K562 (cell line): Measurements from ENCODE around the gene HLTF. TPM values are rescaled to one million over a fixed set of nuclear protein-coding genes. Genes with fewer than 3 reads are reported as not detected.
A peak's percentile ranks its signal among the peaks of the same experiment; 100 is the strongest.

Experiments used
- ARID2 ChIP-seq: fragments of 450-650 bp; IDR thresholded peaks from 2 replicates; pipeline ENCODE4 v1.6.1; 2017; ENCODE audit warnings: antibody characterized with exemption, mild to moderate bottlenecking
- BCL6 ChIP-seq: fragments of 250-450 bp; sonication (Bioruptor Pico); IDR thresholded peaks from 2 replicates; pipeline ENCODE4 v1.4.0; 2020
- BCOR ChIP-seq: fragments of 450-650 bp; IDR thresholded peaks from 2 replicates; pipeline ENCODE4 v1.6.1; 2016
- BRCA1 ChIP-seq, 2 experiments: fragments of 450-650 bp in 1 of 2; sonication (generic) in 1 of 2; formaldehyde crosslinking in 1 of 2; IDR thresholded peaks; 2 replicates each; pipeline versions ENCODE4 v1.5.0 to v1.6.1; 2017 to 2020; ENCODE audit warnings: mild to moderate bottlenecking in 1 of 2, missing genetic modification reagents in 1 of 2
- CHD1 ChIP-seq: fragments of 200-600 bp; sonication (generic); IDR thresholded peaks from one replicate; pipeline ENCODE4 v1.6.1; 2012; ENCODE audit warnings: mild to moderate bottlenecking, moderate library complexity, low read length, inconsistent platforms
- NR4A1 ChIP-seq, 2 experiments: fragments of 250-450 bp in 1 of 2; fragments of 450-650 bp in 1 of 2; sonication (Bioruptor Pico) in 1 of 2; IDR thresholded peaks; 2 replicates each; pipeline versions ENCODE4 v1.4.0 to v1.6.1; 2016 to 2020; ENCODE audit warnings: mild to moderate bottlenecking in 2 of 2, missing compliant biosample characterization in 1 of 2, missing genetic modification characterization in 1 of 2, moderate library complexity in 1 of 2
- PRPF4 ChIP-seq: fragments of 200-400 bp; formaldehyde crosslinking; IDR thresholded peaks from one replicate; pipeline ENCODE4 v1.6.1; 2017; ENCODE audit warnings: low read length, low read depth, mild to moderate bottlenecking; ENCODE audit not compliant: insufficient read depth, poor library complexity, severe bottlenecking
- RFX5 ChIP-seq: IDR thresholded peaks from 2 replicates; pipeline ENCODE4 v1.6.1; 2011; ENCODE audit warnings: low read depth, mild to moderate bottlenecking, improper control_type of control experiment, low read length
- UBTF ChIP-seq, 2 experiments: IDR thresholded peaks; 2 replicates each; pipeline ENCODE4 v1.6.1; 2012; ENCODE audit warnings: improper control_type of control experiment in 2 of 2, low read depth in 2 of 2, low read length in 2 of 2, borderline replicate concordance in 1 of 2
- ZNF408 ChIP-seq: fragments of 250-450 bp; sonication (Bioruptor Pico); IDR thresholded peaks from 2 replicates; pipeline ENCODE4 v1.4.0; 2020; ENCODE audit warnings: low read depth, mild to moderate bottlenecking, moderate library complexity
- ZNF695 ChIP-seq: fragments of 450-650 bp; formaldehyde crosslinking; IDR thresholded peaks from 2 replicates; pipeline ENCODE4 v1.4.0; 2020; ENCODE audit warnings: mild to moderate bottlenecking, moderate library complexity
- polyA plus RNA-seq, 8 experiments: library from polyadenylated mRNA; depleted of rRNA in 4 of 8; stranded (reverse) in 5 of 8; unstranded in 3 of 8; fragments of >200 nt; fragmentation: Nextera tagmentation in 2 of 8; fragmentation: Illumina TruSeq in 1 of 8; extraction: Ambion mirVana in 2 of 8; extraction: Trizol in 1 of 8; gene quantifications; 2 replicates each; pipeline versions ENCODE4 v1.2.1 to v1.2.3, GENCODE V29; 2011 to 2014; ENCODE audit warnings: inconsistent platforms in 1 of 8, missing spikeins in 1 of 8
- total RNA-seq, 7 experiments: library from RNA; depleted of rRNA in 6 of 7; stranded (reverse); fragments of >200 nt in 6 of 7; fragmentation: Illumina TruSeq in 2 of 7; extraction: Trizol in 2 of 7; gene quantifications; 2 replicates each; pipeline versions ENCODE4 v1.2.1 to v1.2.3, GENCODE V29; 2011 to 2021; ENCODE audit warnings: low replicate concordance in 1 of 7
- TF ChIP-seq, protein P1 (sequence below): fragments of 250-450 bp; sonication (Bioruptor Pico); IDR thresholded peaks from 2 replicates; pipeline ENCODE4 v1.5.1; 2021; ENCODE audit warnings: mild to moderate bottlenecking
- TF ChIP-seq, protein P2 (sequence below): fragments of 200-800 bp; sonication (Bioruptor generic); IDR thresholded peaks from 2 replicates; pipeline ENCODE4 v1.6.1; 2017; ENCODE audit warnings: missing genetic modification characterization, missing compliant biosample characterization
- TF ChIP-seq, protein P3 (sequence below), 2 experiments: fragments of 250-450 bp in 1 of 2; fragments of 450-650 bp in 1 of 2; sonication (Bioruptor Pico) in 1 of 2; IDR thresholded peaks; 2 replicates each; pipeline versions ENCODE4 v1.6.1 to v1.8.0; 2016 to 2021; ENCODE audit warnings: mild to moderate bottlenecking in 2 of 2, moderate library complexity in 2 of 2, missing compliant biosample characterization in 1 of 2, missing genetic modification characterization in 1 of 2
- TF ChIP-seq, protein P4 (sequence below): sonication (generic); IDR thresholded peaks from 2 replicates; pipeline ENCODE4 v1.6.1; 2016
- TF ChIP-seq, protein P5 (sequence below), 2 experiments: fragments of 450-650 bp in 1 of 2; sonication (generic) in 1 of 2; formaldehyde crosslinking in 1 of 2; IDR thresholded peaks in 1 of 2; conservative IDR thresholded peaks in 1 of 2; 2 replicates each; pipeline versions ENCODE4 v1.6.1 to v1.8.1; 2016 to 2023; ENCODE audit warnings: mild to moderate bottlenecking in 2 of 2, moderate library complexity in 2 of 2, inconsistent platforms in 1 of 2, missing genetic modification reagents in 1 of 2

The HLTF gene
- total and polyA plus RNA-seq, 9 of the 15 experiments (the other 6 are each of a cell fraction or from before 2014, with no cell fraction given) = 35.1 to 82.4 (median 50.4) TPM

GRCh38 chr3:149129326-149130205 is 43.2 kb upstream of the HLTF start, which contains the start of gene HPS3 (continued):
- TF ChIP-seq, protein P1, sequence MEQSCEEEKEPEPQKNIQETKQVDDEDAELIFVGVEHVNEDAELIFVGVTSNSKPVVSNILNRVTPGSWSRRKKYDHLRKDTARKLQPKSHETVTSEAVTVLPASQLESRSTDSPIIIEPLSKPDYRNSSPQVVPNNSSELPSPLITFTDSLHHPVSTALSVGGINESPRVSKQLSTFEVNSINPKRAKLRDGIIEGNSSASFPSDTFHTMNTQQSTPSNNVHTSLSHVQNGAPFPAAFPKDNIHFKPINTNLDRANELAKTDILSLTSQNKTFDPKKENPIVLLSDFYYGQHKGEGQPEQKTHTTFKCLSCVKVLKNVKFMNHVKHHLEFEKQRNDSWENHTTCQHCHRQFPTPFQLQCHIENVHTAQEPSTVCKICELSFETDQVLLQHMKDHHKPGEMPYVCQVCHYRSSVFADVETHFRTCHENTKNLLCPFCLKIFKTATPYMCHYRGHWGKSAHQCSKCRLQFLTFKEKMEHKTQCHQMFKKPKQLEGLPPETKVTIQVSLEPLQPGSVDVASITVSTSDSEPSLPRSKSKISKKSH (CRISPR knock-in tag) = no peak
- TF ChIP-seq BCL6 (CRISPR knock-in tag) (no peak), ZNF695 (CRISPR knock-in tag) (no peak), CHD1 (peak; percentile 38), UBTF (IDR thresholded peaks at IDR 0.05; ENCODE audit: borderline replicate concordance in 1 of 2, low read depth in 2 of 2, low read length in 2 of 2) (0 out of 4 replicates have a peak, but pooled peaks of 1 of the 2 experiments have one; percentile 48), PRPF4 (no peak), BCOR (peak; percentile 77; the same call in 1 of the 2 replicates), BRCA1 (IDR thresholded peaks at IDR 0.05) (no peak), BRCA1 (CRISPR knock-in tag; IDR thresholded peaks at IDR 0.05) (0 out of 2 replicates have a peak, but pooled peaks have one; percentile 79), ARID2 (no peak), ZNF408 (CRISPR knock-in tag) (no peak), NR4A1 (CRISPR knock-in tag; IDR thresholded peaks at IDR 0.05) (0 out of 2 replicates have a peak, but pooled peaks have one; percentile 23), NR4A1 (tag; IDR thresholded peaks at IDR 0.05) (no peak), RFX5 (no peak)
- TF ChIP-seq, protein P2, sequence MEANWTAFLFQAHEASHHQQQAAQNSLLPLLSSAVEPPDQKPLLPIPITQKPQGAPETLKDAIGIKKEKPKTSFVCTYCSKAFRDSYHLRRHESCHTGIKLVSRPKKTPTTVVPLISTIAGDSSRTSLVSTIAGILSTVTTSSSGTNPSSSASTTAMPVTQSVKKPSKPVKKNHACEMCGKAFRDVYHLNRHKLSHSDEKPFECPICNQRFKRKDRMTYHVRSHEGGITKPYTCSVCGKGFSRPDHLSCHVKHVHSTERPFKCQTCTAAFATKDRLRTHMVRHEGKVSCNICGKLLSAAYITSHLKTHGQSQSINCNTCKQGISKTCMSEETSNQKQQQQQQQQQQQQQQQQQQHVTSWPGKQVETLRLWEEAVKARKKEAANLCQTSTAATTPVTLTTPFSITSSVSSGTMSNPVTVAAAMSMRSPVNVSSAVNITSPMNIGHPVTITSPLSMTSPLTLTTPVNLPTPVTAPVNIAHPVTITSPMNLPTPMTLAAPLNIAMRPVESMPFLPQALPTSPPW (CRISPR knock-in tag) = peak; percentile 64
- TF ChIP-seq, protein P3, sequence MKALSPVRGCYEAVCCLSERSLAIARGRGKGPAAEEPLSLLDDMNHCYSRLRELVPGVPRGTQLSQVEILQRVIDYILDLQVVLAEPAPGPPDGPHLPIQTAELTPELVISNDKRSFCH (CRISPR knock-in tag; IDR thresholded peaks at IDR 0.05) = no peak
- TF ChIP-seq, protein P3 (tag; IDR thresholded peaks at IDR 0.05) = no peak
- TF ChIP-seq, protein P4, sequence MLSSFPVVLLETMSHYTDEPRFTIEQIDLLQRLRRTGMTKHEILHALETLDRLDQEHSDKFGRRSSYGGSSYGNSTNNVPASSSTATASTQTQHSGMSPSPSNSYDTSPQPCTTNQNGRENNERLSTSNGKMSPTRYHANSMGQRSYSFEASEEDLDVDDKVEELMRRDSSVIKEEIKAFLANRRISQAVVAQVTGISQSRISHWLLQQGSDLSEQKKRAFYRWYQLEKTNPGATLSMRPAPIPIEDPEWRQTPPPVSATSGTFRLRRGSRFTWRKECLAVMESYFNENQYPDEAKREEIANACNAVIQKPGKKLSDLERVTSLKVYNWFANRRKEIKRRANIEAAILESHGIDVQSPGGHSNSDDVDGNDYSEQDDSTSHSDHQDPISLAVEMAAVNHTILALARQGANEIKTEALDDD = no peak
- TF ChIP-seq, protein P5, sequence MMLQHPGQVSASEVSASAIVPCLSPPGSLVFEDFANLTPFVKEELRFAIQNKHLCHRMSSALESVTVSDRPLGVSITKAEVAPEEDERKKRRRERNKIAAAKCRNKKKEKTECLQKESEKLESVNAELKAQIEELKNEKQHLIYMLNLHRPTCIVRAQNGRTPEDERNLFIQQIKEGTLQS (IDR thresholded peaks at IDR 0.05) = 0 out of 2 replicates have a peak, but pooled peaks have one; percentile 33
- TF ChIP-seq, protein P5 (CRISPR knock-in tag; conservative IDR thresholded peaks at IDR 0.05) = no peak
